ENCODE data around the gene ANXA6.
"Not testable (repeated sequence)": the region's sequence is repeated elsewhere in the genome, so short reads cannot be mapped to it uniquely, and the experiment has no call there.

The ANXA6 gene

DNA sequence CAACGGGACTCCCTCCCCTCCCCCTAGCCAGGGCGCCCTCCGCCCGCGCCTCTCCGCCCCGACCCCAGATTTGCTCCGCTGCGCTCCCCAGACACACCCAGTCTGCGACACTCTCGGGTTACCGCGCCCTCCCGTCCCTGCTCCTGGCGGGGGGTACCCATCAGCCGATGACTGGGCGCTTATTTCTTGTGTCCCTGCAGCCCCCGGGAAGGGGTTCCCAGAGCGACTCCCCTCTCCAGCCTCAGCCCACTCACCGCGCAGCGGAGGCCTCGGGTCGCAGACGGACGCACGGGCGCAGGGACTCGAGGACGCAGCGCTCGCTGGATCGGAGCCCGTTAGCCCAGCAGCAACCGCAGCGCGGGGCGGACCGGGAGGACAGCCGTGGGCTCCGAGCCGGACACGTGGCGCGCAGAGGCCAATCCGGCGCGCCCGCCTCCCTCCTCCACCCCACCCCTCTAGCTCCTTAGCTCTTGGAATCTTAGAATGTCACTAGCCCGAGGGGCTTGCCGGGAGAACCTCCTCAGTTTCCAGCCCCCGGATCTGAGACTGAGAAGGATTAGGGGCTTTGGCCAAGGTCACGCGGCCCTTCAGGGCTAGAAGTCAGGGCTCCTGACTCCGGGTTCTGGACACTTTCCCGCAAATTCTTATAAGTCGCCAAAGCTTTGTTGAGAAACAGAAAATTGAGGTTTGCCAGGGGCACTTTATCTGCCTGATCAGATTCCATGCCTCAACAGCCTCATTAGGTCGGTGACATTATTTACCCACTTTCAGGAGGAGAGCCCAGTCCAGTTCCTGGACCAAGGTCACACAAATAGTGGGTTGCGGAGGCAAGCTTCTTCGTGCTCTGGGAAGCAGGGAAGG is at the start of gene ANXA6:
TSS of gene ANXA6 (minus strand) at position 354 of the 861 bp plus-strand sequence. CDS start 9,878 bp downstream, outside the sequence.
- peak; percentile 61 to 69 for DNase-seq
- TF ChIP-seq GATA1 (IDR thresholded peaks at IDR 0.05; ENCODE audit: low read depth, low read length) (no peak), POLR2A (IDR thresholded peaks at IDR 0.05; ENCODE audit: low read length) (no peak)

DNA sequence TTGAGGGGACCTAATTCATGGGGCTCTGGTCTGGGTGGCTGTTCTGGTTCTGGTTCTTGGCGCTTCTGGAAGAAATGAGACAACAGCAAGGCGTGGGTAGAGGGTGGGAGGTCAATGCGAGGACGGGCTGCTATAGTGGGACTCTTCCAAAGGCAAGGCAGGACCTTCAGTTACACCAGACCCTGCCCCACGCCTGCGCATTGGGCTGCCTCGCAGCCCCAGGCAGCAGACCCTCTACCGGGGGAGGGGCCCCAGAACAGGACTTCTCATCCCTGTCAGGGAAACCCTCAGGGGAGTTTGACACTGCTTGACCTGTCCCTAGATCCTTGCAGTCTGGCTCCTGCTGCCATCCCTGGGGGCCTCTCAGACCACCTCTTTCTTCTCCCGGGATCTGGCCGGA is 47.8 kb upstream of the ANXA6 start:
- TF ChIP-seq POLR2A (IDR thresholded peaks at IDR 0.05; ENCODE audit: low read length), result no peak
- no peak for DNase-seq

DNA sequence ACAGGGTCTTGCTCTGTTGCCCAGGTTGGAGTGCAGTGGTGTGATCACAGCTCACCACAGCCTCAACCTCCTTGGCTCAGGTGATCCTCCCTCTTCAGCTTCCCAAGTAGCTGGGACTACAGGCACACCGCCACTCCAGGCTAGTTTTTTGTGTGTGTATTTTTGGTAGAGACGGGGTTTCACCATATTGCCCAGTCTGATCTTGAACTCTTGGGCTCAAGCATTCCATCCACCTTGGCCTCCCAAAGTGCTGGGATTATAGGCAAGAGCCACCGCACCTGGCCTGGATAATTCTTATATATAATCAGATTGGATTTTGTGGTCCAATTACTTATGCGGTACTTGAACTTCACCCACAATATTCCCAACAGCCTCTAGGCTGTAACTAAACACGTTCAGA is 46.5 kb upstream of the ANXA6 start:
- TF ChIP-seq POLR2A (IDR thresholded peaks at IDR 0.05; ENCODE audit: low read length), result no peak
- no peak for TF ChIP-seq GATA1 (IDR thresholded peaks at IDR 0.05; ENCODE audit: low read depth, low read length)
- no peak for DNase-seq

DNA sequence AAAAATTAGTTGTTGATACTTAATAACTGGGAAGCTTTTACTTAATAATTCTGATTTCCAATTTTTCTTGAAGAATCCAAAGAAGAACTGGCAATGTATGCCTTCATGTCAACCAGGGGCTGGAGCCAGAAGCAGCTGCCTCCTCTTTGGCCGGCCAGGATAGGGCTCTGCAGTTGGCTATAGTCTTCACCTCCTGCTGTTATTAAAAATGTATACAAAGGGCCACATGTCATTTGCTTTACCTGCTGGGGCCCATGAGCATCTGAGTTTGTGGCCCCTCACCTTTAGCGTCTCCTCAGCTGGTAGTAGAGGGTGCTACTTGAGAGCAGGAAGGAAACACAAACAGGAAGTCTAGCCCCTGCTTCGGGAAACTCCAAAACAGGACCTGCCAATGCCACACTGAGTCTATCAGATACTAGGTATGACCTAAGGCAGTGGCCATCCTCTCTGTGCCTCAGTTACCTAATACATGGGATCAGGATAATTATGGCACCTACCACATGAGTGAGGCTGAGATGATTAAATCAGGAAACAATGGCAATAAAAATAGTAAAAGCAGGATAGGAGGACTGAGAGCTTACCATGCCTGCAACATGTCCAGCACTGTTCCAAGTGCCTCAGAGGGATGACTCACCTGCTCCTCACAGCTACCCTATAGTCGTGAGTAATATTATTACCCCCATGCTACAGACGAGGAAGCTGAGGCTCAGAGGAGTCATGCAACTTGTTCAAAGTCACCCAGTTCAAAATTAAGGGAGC is 45.0 kb upstream of the ANXA6 start:
- peak; percentile 18 to 53 for DNase-seq
- no peak for TF ChIP-seq POLR2A (IDR thresholded peaks at IDR 0.05; ENCODE audit: low read length)
- TF ChIP-seq GATA1 (IDR thresholded peaks at IDR 0.05; ENCODE audit: low read depth, low read length), result no peak

DNA sequence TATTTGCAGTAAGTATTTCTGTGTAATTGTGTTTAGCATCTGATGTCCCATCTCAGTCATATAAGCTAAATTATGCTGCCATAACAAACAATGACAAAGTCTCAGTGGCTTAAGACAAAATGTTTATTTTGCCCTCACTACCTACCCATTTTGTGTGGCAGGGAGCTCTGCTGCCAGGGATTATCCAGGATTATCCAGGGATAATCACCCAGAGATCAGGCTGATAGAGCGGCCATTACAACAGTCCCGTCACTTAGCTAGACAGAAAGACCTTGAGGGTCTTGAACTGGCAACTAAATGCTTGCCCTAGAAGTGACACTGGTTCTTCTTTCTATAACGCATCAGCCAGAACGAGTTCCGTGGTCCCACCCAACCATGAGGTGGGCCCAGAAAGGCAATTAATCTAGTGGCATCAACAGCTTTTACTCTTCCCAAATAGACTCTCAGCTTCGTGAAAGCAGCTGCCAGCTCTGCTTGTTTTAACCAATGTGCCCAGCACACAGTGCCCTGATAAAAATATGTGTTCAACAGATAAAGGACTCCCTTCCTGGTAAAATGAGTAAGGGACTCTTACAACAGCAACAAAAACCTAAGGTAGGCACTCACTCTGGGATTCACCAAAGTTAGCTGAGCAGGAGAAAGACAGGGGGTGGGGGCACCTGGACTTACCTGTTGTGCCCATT is 43.5 kb upstream of the ANXA6 start:
- TF ChIP-seq GATA1 (IDR thresholded peaks at IDR 0.05; ENCODE audit: low read depth, low read length) (no peak), POLR2A (IDR thresholded peaks at IDR 0.05; ENCODE audit: low read length) (peak; percentile 36)
- peak; percentile 46 to 74 for DNase-seq

DNA sequence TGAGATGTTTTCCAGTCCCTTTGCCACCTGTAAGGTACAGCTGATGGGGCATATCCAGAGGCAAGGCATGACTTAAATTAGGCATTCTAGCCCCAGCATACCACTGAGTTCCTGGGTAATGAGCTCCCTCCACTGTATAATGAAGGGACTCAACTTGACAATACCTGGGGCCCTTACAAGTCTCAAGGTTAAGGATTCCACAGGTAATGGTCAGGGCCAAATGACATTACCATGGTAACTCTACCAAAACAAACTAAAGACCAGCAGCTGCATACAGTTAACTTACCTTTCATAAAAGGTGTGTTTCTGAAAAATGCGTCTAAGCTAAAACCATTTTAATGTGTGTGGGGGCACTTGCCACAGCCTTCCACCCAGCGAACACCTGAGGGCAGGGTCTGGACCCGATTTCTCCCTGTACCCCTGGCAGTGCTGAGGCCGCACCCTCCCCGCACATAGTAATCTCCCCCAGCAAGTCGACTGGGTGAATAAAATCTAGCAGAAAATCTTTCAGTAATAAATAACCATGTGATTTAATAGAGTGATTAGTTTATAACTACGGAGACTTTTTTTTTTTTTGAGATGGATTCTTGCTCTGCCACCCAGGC is 42.1 kb upstream of the ANXA6 start:
- TF ChIP-seq GATA1 (IDR thresholded peaks at IDR 0.05; ENCODE audit: low read depth, low read length), result no peak
- no peak for TF ChIP-seq POLR2A (IDR thresholded peaks at IDR 0.05; ENCODE audit: low read length)

DNA sequence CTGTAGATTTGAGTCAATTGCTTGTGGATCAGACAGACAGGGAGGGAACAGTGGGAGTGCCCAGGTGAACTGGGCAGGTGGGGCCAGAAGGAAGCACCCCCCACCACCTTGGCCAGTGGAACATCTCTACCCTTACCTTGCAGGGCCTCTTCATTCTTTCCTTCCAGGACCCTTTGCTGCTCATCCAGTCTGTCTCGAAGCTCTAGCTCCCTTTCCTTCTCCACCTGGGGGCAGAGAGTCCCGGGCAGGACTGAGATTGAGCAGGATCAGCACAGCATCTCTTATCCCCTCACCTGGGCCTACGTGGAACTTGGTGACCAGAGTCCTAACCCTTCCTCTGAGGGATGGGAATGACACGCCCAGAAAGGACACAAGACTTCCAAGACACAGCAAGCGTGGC is 41.3 kb upstream of the ANXA6 start:
- TF ChIP-seq GATA1 (IDR thresholded peaks at IDR 0.05; ENCODE audit: low read depth, low read length) (no peak), POLR2A (IDR thresholded peaks at IDR 0.05; ENCODE audit: low read length) (no peak)
- no peak for DNase-seq

More for the DNA sequence above, 42.1 kb upstream of the ANXA6 start:
- no peak for DNase-seq

DNA sequence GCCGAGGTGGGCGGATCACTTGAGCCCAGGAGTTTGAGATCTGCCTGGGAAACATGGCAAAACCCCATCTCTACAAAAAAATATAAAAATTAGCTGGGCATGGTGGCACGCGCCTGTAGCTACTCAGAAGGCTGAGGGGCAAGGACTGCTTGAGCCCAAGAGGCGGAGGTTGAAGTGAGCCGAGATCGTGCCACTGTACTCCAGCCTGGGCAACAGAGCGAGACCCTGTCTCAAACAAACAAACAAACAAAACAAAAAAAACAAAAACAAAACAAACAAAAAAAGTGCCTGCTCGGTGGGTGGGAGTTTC is 39.7 kb upstream of the ANXA6 start:
- not testable (repeated sequence) for DNase-seq

DNA sequence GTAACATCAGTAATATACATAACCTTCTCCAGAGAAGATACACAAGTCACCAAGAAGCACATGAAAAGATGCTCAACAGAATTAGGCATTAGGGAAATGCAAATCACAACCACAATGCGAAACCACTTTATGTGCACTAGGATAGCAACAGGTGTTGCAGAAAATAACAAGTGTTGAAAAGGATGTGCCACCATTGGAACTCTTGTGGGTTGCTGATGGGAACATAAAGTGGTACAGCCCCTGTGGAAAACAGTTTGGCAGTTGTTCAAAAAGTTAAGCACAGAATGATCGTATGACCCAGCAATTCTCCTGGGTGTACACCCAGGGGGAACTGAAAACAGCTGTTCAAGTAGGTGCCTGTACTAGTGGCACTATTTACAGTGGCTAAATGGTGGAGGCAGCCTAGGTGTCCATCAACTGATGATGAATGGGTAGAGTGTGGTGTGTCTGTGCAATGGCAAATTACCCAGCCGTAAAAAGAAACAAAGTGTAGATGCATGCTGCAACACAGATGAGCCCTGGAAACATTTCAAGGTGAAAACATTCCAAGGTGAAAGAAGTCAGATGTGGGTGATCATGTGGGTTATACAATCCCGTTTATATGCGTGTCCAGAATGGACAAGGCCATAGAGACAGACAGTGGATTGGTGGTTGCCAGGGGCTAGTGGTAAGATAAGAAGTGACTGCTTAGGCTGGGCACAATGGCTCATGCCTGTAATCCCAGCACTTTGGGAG is 39.1 kb upstream of the ANXA6 start:
- TF ChIP-seq GATA1 (IDR thresholded peaks at IDR 0.05; ENCODE audit: low read depth, low read length) (no peak), POLR2A (IDR thresholded peaks at IDR 0.05; ENCODE audit: low read length) (no peak)
- DNase-seq, result peak in 1 of 2 experiments; percentile 25

DNA sequence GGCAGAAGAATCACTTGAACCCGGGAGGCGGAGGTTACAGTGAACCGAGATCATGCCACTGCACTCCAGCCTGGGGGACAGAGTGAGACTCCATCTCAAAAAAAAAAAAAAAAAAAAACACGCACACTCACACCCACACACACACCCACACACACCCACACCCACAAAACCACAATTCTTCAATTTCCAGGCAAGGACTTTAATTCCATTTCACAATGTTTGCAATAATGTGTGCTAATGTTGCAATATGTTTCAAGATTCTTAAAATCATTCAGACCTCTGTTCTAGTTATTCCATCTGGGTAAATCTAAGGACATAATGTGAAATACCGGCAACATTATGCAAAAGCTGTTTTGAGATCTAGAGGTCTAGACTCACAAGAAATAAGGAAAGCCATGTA is 38.0 kb upstream of the ANXA6 start:
- no peak for DNase-seq
- no peak for TF ChIP-seq POLR2A (IDR thresholded peaks at IDR 0.05; ENCODE audit: low read length)
- no peak for TF ChIP-seq GATA1 (IDR thresholded peaks at IDR 0.05; ENCODE audit: low read depth, low read length)

DNA sequence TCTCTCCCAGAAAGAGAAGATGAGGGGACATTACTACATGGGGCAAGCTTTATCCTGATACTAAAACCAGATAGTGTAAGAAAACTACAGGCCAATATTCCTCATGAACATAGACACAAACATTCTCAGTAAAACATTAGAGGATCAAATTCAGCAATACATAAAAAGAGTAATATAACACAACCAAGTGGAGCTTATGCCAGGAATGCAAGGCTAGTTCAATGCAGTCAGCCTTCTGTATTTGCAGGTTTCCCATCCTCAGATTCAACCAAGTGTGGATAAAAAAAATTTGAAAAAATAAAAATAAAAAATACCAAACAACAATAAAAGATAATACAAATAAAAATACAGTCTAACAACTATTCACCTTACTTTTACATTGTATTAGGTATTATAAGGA is 35.0 kb upstream of the ANXA6 start:
- no peak for TF ChIP-seq POLR2A (IDR thresholded peaks at IDR 0.05; ENCODE audit: low read length)
- no peak for TF ChIP-seq GATA1 (IDR thresholded peaks at IDR 0.05; ENCODE audit: low read depth, low read length)
- DNase-seq, result peak; percentile 10 to 12

DNA sequence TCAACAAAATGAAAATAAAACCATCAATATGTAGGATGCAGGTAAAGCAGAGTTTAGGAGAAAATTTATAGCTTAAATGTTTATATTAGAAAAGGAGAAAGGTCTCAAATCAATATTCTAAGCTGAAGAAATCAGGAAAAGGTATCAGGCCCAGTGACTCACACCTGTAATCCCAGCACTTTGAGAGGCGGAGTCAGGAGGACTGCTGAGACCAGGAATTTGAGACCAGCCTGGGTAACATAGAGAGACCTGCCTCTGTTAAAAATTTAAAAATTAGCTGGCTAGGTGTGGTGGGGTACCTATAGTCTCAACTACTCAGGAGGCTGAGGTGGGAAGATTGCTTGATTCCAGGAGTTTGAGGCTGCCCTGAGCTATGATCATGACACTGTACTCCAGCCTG is 34.1 kb upstream of the ANXA6 start:
- no peak for DNase-seq
- TF ChIP-seq GATA1 (IDR thresholded peaks at IDR 0.05; ENCODE audit: low read depth, low read length) (no peak), POLR2A (IDR thresholded peaks at IDR 0.05; ENCODE audit: low read length) (no peak)

DNA sequence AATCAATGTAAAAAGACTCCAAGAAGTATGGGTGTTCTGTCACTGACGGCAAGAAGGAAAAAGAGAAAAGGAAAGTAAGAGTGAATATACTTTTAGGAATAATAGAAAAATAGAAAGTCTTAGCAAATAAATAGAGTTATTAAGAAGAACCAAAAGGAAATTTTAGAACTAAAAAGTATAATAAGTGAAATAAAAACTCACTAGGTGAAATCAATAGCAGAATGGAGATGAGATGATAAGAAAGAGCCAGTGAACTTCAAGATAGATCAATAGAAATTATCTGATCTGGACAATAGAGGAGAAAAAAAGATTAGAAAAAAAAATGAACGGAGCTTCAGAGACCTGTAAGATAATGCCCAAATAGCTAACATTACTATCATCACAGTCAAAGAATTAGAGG is 31.6 kb upstream of the ANXA6 start:
- no peak for TF ChIP-seq GATA1 (IDR thresholded peaks at IDR 0.05; ENCODE audit: low read depth, low read length)
- no peak for DNase-seq
